Measurements from ENCODE around the gene ZBTB12.
"Not testable (repeated sequence)": the region's sequence is repeated elsewhere in the genome, so short reads cannot be mapped to it uniquely, and the experiment has no call there.

ZBTB12 gene

DNA sequence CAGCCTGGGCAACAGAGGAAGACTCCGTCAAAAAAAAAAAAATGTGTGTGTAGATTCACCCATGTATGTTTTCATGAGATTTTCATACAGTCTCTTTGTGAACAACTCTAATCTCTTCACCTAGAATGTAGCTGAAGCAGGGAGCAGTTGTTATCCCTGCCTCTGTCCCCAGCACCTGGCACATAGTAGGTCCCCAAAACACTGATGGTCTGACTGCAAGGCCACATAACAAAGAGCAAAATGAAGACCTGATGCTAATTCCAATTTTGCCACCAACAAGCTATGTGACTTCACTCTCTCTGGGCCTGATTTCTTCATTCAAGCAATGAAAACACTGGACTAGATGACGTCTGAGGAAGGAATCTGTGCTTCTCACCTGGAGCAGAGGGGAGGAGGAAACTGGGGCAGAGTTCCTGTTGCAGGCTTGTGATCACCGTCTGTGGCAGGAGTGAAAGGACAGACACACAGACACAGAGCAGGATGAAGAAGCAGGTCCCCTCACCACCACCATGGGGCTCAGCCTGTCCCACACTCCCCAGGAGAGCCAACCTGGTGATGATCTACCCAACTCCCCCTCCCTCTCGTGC is 27.7 kb downstream of the ZBTB12 start:
- DNase-seq = no peak

DNA sequence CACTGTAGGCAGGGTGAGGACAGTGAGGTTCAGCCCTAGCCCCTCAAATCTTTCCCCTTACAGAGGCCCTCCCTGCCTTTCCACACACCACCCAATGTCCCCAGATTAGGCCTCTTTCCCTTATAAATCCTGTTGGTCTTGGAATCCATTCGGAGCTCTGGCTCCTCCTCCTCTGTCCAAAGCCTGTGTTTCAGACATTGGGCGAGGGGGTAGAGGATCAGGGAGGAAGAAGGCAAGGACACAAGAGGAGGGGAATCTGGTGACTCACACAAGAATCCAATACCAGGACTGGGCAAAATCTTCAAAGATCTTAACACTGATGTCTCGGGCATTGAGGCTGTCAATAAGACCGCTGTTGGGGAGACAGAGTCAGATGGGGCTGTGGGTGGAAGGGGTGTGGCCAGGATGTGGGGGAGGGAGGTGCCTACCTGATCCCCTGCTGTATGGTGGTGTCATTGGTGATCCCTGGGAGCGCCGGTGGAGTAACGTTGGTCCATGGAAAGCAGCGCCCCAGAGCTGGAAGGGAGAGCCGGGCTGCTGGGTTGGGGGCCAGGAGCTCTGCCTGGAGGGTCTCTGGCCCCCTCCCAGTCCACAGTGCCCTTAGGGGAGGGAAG is 30.7 kb downstream of the ZBTB12 start:
- no peak for DNase-seq

DNA sequence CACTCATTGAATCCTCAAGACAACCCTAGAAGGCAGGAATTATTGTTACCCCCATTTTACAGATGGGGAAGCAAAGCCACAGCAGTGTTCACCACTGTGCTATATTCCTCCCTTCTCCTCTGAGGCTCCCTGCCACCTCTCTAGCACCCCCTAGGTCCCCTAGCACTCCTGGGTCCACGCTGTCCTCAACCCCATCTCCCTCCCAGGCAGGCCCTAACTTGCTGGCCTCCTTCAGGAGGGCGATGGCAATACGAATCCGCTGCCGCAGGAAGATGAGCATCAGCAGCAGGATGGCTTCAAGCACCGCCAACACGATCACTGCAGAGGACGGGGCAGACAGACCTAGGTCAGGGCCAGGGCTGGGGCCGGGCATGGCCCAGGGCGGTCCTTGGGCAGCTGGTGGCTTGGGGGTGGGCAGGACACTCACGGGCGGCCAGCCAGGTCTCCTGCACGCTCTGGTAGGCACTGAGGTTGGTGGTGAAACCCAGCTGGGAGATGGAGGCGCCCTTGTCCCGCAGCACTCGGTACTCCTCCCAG is 31.4 kb downstream of the ZBTB12 start:
- DNase-seq = no peak

DNA sequence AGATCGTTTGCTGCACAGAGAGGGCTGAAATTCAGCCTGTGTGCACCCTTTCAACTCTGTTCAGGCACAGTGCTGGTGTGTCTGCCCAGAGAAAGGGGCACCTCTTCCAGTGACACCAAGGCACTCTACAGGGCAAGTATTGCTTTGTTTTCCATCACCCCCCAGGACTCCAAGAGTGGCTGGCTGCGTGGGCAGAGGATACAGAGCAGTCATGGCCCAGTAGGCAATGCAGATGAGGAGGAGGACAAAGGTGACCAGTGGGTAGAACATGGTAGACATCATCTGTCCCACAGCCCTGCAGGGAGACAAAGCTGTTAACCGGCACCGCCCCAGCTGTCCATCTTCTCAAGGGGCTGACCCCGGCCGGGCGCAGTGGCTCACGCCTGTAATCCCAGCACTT is 32.5 kb downstream of the ZBTB12 start:
- DNase-seq = no peak

DNA sequence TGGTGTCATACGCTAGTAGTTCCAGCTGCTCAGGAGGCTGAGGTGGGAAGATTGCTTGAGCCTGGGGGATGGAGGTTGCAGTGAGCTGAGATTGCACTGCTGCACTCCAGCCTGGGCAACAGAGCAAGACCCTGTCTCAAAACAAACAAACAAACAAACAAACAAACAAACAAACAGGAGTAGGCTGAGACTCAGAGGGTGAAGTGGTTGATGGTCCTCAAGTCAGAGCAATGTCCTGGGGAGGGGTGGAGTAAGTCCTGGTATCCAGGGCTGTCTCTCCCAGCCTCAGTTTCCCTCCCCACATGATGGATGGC is 33.3 kb downstream of the ZBTB12 start:
- DNase-seq = not testable (repeated sequence)

DNA sequence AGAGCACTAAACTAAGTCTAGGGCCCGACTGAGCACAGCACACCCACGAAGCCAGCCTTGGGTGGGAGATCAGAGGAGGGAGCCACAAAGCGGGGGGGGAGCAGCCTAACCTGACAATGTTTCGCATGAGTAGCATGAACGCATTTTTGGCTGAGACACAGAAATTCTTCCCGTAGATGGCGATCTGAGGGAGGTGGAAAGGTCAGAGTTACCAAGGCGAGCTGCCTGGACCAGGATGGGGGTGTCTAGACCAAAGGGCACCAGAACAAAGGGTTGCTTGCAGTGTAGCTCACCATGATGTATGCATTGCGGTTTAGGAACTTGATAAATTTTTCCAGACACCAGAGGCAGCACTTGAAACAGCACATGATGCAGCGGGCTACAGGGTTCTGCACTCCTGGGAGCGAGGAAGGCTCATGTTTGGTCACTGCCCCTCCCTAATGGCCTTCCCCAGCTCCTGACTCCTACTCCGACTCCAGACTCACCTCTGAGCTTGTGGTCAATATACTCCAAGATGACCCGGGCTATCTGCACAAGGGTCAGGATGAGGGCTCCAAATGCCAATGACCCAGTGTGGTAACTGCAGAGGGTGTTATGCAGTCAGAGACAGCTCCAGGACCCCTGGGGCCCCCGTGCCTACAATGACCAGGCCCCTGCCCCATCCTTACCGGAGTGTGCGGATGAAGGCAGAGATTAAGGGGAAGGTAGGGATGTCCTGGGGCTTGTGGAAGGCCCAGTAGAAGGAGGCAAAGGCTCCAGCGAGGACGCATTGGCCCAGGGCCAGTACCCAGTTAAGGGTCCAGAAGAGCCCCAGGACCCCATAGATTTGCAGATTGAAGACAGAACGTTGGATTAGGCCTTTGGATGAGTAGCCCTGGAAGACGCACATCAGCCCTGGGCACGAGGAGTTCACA is 36.4 kb downstream of the ZBTB12 start:
- DNase-seq = no peak

DNA sequence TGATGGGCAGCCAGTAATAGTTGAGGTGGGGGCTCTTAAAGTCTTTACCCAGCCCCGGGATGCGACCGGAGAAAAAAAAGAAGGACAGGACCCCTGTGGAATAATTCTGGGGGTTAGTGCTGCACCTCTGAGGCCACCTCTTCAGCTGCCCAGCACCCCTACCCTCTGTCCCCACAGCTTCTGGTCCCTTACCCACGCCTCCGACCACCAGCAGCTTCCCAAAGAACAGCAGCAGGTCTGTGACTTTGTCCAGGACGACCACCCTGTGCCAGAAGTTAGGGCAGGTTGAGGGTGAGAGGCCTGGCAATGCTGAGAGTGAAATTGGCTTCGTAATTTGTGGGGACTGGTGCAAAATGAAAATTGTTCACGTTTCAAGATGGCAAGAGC is 37.1 kb downstream of the ZBTB12 start:
- DNase-seq = no peak

DNA sequence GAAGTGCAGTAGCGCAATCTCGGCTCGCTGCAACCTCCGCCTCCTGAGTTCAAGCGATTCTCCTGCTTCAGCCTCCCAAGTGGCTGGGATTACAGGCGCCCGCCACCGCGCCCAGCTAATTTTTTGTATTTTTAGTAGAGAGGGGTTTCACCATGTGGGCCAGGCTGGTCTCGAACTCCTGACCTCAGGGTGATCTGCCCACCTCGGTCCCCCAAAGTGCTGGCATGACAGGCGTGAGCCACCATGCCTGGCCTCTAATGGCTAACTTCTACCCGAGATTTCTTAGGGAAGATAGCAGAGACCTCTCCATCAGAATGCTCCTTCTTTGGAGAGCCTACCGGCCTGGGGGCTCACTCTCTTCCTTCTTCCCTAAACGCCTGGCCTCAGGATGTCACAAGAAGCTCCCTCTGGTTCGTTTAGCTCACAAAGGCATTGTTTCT is 37.7 kb downstream of the ZBTB12 start:
- DNase-seq = peak; percentile 60

DNA sequence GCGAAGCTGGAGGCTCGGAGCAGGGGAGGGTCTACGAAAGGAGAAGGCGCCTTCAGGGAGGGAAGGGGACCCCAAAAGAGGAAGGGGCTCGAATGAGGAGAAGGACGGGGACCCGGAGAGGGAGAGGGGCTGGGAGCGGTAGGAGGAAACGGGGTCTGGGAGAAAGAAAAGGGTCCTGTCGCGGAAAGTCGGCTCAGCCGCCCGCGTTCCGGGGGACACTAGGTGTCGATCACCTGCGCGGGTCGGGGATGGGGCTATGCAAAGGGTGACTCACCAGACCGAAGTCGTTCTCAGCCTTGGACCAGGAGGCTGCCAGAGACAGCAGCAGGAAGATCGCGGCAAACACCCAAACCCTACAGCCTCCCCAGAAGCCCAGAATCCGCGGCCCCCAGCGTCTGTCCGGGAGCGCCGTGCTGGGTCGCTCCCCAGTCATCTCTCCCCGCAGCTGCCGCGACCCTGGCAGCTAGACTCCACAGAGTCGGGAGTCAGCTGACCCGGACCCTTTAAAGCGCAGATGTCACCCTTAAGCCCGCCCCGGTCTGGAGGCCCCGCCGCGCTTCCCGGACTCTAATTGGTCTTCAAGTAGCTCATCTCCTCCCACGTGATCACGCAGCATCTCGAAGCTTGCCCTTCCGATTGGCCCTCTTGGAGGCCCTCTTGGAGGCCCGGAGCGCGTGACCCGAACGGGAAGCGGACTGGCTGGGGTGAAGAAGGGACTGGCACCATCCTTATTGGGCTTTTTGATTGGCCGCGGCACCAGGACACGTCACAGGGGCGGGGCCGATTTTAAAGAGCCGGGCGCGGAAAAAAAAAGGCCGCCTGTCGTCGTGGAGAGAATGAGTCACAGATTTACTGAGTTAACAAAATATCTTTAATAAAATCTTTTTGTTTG is 39.3 kb downstream of the ZBTB12 start, which contains the start of gene NEU1:
TSS of gene NEU1 (minus strand) at position 478 of the 892 bp plus-strand sequence. CDS start at position 433, 45 bp downstream.
- peak; percentile 97 for DNase-seq

DNA sequence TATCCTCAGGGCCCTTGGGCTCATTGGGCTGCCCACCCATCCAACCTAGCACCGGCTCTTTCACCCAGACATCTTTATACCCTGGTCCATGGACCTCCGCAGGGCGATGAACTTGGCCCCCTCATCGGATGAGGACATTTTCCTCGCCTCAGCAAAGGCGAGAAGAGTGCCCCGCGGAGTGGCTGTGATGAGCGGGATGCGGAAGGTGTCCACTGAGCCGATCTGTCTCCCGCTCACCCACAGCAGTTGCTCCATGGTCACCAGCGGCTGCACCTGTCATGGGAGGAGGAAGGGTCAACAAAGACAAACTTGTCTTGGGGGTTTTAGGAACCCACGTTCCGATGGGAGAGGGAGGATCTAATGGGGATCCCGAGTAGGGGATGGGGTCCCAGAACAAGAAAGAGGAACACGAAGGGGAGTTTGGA is 40.0 kb downstream of the ZBTB12 start:
- DNase-seq = no peak

DNA sequence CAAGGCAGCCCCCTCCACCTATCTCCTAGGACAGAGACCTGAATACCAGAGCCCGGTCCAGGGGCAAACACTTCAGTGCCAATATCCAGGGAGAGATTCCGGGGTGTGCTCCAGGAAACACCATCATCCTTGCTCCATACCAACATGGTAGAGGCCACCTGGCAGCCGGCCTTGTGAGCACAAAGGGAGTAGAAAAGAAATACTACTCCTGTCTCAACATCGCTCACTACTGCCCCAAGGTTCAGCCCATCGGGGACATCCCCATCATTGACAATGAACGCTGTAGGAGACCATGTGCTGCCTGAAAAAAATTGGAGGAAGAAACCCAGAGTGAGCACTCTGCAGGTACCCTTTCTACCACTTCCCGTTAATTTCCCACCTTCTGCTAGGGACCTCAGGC is 40.7 kb downstream of the ZBTB12 start:
- DNase-seq = no peak

DNA sequence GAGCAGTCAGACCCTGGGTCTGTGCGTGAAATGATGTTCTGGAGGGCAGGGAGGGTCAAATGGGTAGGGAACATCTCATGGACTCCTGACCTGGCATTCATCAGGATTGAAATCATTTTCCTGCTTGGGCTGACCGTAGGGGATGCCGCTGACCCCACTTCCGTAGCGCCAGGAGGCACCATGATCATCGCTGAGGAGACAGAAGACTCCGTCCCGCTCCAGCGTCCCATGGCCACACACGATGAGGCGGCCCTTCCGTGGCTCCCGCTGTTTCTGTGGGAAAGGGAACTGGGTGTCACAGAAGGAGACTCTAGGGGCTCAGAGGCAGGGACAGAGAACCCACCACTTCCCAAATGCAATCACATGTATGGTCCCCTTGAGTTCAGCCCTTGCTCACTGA is 41.5 kb downstream of the ZBTB12 start:
- no peak for DNase-seq

DNA sequence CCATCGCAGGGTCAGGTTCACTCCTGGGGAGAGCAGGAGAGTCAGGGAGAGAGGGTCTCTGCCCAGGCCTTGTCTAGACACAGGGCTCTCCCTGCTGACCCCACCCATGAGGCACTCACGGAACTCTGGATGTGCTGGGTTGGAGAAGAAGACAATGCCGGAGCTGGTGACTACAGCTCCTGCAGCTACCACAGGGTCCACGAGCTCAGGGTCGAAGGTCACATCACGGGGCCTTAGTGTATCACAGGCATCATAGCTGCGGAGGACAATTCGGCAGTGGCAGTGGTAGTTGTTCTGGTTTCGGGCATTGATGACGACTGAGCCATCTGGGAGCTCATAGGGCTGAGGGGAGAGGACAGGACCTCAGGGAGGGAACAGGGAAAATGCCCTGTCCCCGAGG is 42.0 kb downstream of the ZBTB12 start:
- no peak for DNase-seq

DNA sequence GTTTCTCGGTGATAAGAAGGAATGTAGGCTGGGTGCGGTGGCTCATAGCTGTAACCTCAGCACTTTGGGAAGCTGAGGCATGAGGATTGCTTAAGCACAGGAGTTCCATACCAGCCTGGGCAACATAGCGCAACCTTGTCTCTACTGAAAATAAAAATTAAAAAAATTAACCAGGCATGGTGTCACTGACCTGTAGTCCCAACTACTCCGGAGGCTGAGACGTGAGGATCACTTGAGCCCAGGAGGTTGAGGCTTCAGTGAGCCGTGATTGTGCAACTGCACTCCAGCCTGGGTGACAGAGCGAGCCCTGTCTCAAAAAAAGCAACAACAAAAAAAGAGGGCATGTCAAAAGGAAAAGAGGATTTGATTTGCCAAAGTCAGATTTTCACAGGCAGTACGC is 43.2 kb downstream of the ZBTB12 start:
- DNase-seq = no peak

DNA sequence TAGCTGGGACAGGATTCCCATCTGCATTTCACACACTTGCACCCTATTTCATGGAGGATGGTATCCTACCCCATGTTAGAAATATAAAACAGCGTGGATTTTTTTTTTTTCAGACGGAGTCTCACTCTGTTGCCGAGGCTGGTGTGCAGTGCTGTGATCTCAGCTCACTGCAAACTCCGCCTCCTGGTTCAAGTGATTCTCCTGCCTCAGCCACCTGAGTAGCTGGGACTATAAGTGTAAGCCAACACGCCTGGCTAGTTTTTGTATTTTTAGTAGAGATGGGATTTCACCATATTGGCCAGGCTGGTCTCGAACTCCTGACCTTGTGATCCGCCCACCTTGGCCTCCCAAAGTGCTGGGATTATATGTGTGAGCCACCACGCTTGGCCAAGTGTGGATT is 44.1 kb downstream of the ZBTB12 start:
- not testable (repeated sequence) for DNase-seq

DNA sequence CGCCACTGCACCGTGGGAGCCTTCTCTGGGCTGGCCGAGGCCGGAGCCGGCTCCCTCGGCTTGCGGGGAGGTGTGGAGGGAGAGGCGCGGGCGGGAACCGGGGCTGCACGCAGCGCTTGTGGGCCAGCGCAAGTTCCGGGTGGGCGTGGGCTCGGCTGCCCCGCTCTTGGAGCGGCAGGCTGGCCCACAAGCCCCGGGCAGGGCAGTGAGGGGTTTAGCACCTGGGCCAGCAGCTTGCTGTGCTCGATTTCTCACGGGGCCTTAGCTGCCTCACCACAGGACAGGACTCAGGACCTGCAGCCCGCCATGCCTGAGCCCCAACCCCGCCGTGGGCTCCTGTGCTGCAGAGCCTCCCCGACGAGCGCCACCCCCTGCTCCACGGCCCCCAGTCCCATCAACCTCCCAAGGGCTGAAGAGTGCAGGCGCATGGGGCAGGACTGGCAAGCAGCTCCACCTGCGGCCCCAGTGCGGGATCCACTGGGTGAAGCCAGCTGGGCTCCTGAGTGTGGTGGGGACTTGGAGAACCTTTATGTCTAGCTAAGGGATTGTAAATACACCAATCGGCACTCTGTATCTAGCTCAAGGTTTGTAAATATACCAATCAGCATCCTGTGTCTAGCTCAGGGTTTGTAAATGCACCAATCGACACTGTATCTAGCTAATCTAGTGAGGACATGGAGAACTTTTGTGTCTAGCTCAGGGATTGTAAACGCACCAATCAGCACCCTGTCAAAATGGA is 49.7 kb downstream of the ZBTB12 start:
- not testable (repeated sequence) for DNase-seq

DNA sequence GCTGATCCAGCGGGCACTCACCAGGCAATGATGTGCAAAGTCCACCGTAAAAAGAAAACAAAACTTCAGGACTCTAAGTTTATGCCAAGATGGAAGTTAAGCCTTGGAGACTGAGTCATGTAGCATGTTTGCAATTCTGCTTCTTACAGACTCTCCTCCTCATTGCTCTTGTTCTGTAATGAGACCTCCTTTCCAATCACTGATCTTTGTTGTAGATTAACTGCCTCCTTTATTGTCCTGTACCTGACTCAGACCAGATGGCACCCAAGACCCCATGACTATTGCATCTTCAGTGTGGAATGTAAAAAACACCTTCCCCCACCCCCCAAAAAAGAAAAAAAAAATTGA is 50.4 kb downstream of the ZBTB12 start:
- DNase-seq = no peak

DNA sequence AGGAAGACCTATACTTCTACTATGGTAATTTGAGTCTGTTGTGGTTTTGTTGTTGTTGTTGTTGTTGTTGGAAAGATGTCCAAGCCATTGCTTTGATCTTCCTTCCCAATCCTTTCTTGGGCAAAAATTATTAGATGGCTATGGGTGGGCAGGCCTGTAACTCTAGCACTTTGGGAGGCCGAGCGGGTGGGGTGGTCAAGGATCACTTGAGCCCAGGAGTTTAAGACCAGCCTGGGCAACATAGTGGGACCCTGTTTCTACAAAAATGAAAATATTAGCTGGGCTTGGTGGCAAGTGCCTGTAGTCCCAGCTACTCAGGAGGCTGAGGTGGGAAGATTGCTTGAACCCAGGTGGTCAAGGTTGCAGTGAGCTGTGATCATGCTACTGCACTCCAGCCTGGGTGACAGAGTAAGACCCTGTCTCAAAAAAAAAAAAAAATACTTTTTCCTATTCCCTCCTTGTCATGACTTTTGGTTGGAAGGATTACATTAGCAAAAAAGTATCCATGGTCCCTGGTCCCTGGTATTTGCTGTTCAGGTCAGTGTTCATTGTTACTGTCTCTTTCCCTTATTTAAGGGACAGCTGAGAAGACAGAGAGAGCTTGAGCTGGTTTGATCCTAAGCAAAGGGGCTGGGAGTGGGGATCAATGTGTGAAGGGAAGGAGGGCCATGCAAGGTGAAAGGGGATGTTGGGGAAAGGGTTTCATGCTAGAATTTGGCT is 51.0 kb downstream of the ZBTB12 start:
- no peak for DNase-seq

Data from activated CD8-positive, alpha-beta memory T cell treated with anti-CD3 and anti-CD28 coated beads, Interleukin-2, amount 50 U/mL, for 48 hours (primary cell).